OCI-LY3 (cell line): Measurements from ENCODE around the gene TMEM212.

Experiments
- H2AFZ ChIP-seq: fragments of 200-600, 300-600 bp; shearing (Covaris generic); 2 replicates; pipeline ENCODE4 v1.6.0; 2014; ENCODE audit warnings: antibody characterized with exemption, low read depth, low read length
- H3K27ac ChIP-seq: fragments of 200-600, 300-600 bp; sonication (generic); 2 replicates; pipeline ENCODE4 v1.5.1; 2014; ENCODE audit warnings: mild to moderate bottlenecking, low read length, moderate library complexity, mixed read lengths
- H3K27me3 ChIP-seq: fragments of 200-600, 300-600 bp; sonication (generic); 2 replicates; pipeline ENCODE4 v1.6.1; 2014; ENCODE audit warnings: low read depth, low read length, mixed read lengths
- H3K36me3 ChIP-seq: fragments of 200-600, 300-600 bp; sonication (generic); replicated peaks from 2 replicates; pipeline ENCODE3; 2014; ENCODE audit warnings: low read depth, low read length, mixed read lengths
- H3K4me1 ChIP-seq: fragments of 300-600, 200-600 bp; sonication (generic); 2 replicates; pipeline ENCODE4 v1.6.1; 2014; ENCODE audit warnings: low read length, mixed read lengths
- H3K4me2 ChIP-seq: fragments of 200-600, 300-600 bp; sonication (generic); 2 replicates; pipeline ENCODE4 v1.6.1; 2014; ENCODE audit warnings: low read length, mixed read lengths
- H3K4me3 ChIP-seq: fragments of 300-600, 200-600 bp; sonication (generic); 2 replicates; pipeline ENCODE4 v1.5.1; 2014; ENCODE audit warnings: antibody characterized with exemption, mild to moderate bottlenecking, low read length, moderate library complexity
- H3K79me2 ChIP-seq: fragments of 300-600, 200-600 bp; shearing (Covaris generic); 2 replicates; pipeline ENCODE4 v1.6.1; 2014; ENCODE audit warnings: mild to moderate bottlenecking, low read length, mixed read lengths
- H3K9ac ChIP-seq: fragments of 300-600, 200-600 bp; shearing (Covaris generic); 2 replicates; pipeline ENCODE4 v1.6.0; 2014; ENCODE audit warnings: mild to moderate bottlenecking, low read length, moderate library complexity
- H3K9me3 ChIP-seq: fragments of 200-600, 300-600 bp; shearing (Covaris generic); 2 replicates; pipeline ENCODE4 v1.6.1; 2014; ENCODE audit warnings: low read length, mixed read lengths; ENCODE audit not compliant: insufficient read depth
- H4K20me1 ChIP-seq: fragments of 200-600, 300-600 bp; sonication (generic); 2 replicates; pipeline ENCODE4 v1.6.1; 2016; ENCODE audit warnings: low read length, mixed read lengths; ENCODE audit not compliant: insufficient read depth
- EZH2phosphoT487 ChIP-seq: fragments of 200-600 bp; shearing (Covaris generic); IDR thresholded peaks from 2 replicates; pipeline ENCODE4 v1.6.1; 2018; ENCODE audit warnings: antibody characterized with exemption, mixed run types, low read depth
- TF ChIP-seq, protein P1 (sequence below): fragments of 200-600, 300-600 bp; sonication (generic); IDR thresholded peaks from 2 replicates; pipeline ENCODE4 v1.5.1; 2014; ENCODE audit warnings: antibody characterized with exemption, low read length, low read depth

Gene TMEM212

DNA sequence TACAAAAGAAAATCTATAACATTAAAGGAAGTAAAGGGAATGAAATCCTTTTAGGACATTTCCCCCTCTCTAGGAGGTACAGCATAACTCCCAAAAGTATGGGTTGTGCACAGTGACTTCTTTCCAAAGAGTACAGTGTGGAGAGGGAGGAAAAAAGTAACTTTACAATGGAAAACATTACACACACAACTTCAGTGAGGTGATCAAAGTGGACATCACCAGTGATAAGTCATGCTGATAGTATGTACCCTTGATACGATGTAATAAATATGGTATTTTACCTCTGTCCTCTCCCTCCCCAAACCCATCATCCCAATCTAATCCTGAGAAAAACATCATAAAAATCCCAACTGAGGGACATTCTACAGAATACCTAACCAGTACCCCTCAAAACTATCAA, 43.6 kb upstream of the TMEM212 start:
- no peaks in the 10 kb centered on the region for H3K27me3 ChIP-seq
- no peaks in the 10 kb centered on the region for H3K9me3 ChIP-seq
- H3K4me1 ChIP-seq, result no peaks in the 10 kb centered on the region
- no peak overlapping the region for H3K4me2 ChIP-seq
- no peak overlapping the region for H3K27ac ChIP-seq
- no peak overlapping the region for H3K4me3 ChIP-seq
- no peak overlapping the region for H2AFZ ChIP-seq
- no peaks in the 10 kb centered on the region for H3K36me3 ChIP-seq
- no peak overlapping the region for H3K9ac ChIP-seq
- H4K20me1 ChIP-seq, result no peaks in the 10 kb centered on the region
- TF ChIP-seq EZH2phosphoT487, result no peak
- TF ChIP-seq, protein P1, sequence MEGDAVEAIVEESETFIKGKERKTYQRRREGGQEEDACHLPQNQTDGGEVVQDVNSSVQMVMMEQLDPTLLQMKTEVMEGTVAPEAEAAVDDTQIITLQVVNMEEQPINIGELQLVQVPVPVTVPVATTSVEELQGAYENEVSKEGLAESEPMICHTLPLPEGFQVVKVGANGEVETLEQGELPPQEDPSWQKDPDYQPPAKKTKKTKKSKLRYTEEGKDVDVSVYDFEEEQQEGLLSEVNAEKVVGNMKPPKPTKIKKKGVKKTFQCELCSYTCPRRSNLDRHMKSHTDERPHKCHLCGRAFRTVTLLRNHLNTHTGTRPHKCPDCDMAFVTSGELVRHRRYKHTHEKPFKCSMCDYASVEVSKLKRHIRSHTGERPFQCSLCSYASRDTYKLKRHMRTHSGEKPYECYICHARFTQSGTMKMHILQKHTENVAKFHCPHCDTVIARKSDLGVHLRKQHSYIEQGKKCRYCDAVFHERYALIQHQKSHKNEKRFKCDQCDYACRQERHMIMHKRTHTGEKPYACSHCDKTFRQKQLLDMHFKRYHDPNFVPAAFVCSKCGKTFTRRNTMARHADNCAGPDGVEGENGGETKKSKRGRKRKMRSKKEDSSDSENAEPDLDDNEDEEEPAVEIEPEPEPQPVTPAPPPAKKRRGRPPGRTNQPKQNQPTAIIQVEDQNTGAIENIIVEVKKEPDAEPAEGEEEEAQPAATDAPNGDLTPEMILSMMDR, result no peak
- no peaks in the 10 kb centered on the region for H3K79me2 ChIP-seq

DNA sequence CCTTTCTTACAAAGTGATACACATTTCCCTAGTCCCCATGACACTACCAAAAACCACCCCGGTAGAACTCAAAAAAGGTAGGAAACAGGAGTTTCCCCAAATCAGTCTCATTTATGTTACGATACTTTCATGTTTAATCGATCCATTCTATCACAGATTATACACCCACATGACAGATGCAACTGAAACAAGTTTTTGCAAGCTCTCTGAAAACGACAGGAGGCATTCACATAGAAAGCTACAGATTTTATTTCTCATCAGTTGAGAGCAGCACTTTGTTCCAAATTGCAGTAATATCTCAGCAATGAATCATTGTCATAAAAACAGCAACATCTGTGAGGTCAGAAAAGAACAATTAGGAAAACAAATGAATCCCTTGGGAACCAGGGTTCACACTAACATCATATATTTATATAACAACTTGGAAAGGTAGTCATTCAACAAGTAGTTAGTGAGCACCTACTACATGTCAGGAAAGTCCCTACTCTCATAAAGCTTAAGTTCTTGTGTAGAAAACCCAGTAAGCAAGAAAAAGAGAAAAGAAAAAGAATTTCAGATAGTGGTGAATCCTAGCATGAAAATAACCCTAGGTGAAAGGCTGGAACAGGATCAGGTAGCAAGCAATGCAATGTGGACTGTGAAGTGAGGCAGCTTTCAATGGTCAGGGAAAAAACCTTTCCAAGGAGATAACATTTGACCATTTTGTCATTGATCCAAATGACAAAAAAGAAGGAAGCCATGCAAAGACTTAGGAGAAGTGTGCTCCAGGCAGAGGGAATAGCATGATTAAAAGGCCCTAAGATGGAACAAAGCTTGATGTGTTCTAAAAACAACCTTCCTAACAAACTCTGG, 41.2 kb upstream of the TMEM212 start:
- H3K4me2 ChIP-seq, result no peak overlapping the region
- no peak overlapping the region for H3K27ac ChIP-seq
- H3K27me3 ChIP-seq, result no peaks in the 10 kb centered on the region
- H3K4me3 ChIP-seq, result no peak overlapping the region
- H3K9ac ChIP-seq, result no peak overlapping the region
- no peak overlapping the region for H2AFZ ChIP-seq
- TF ChIP-seq EZH2phosphoT487, result no peak
- TF ChIP-seq, protein P1, result no peak
- no peaks in the 10 kb centered on the region for H3K4me1 ChIP-seq
- H3K79me2 ChIP-seq, result no peaks in the 10 kb centered on the region
- H3K9me3 ChIP-seq, result no peaks in the 10 kb centered on the region
- no peaks in the 10 kb centered on the region for H4K20me1 ChIP-seq
- H3K36me3 ChIP-seq, result no peaks in the 10 kb centered on the region

DNA sequence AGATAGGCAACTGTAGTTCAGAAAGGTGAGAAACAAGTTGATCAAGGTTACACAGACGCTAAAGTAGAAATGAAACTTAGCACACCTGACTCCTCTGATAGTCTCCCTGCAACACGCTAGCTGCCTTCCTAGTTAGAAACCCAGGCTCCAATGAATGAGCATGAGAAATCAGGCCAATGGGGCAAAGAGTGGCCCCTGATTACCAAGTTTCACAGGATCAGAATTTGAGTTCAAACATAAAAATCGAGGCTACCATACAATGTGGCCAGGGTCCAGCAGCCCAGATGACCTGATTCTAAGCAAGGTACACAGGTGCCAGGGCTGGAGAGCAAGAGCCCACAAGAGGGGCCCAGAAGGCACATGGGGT, 40.6 kb upstream of the TMEM212 start:
- H3K27me3 ChIP-seq, result no peaks in the 10 kb centered on the region

DNA sequence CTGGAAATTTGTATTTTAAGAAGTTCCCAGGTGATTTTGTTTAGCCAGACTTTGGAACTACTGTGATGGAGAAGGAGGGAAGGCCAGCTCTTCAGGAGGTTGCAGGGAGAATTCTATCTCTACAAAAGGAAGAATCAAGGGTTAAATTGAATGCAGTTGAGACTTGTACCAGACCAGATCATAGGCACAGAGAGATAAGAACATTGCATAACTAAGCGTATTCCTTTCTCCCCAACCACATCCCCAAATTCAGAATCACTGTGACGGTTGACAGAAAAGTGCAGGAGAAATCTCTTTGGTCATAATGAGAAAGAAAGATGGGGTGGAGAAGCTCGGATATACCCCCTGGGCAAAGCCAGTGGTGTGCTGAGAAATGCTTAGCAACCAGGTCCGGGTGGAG, 40.1 kb upstream of the TMEM212 start:
- H2AFZ ChIP-seq, result no peak overlapping the region
- H3K9me3 ChIP-seq, result no peaks in the 10 kb centered on the region
- H3K4me2 ChIP-seq, result no peak overlapping the region
- no peaks in the 10 kb centered on the region for H3K79me2 ChIP-seq
- TF ChIP-seq, protein P1, result no peak
- TF ChIP-seq EZH2phosphoT487, result no peak
- H4K20me1 ChIP-seq, result no peaks in the 10 kb centered on the region
- H3K27ac ChIP-seq, result no peak overlapping the region
- no peaks in the 10 kb centered on the region for H3K4me1 ChIP-seq
- no peak overlapping the region for H3K9ac ChIP-seq
- H3K27me3 ChIP-seq, result no peaks in the 10 kb centered on the region
- no peaks in the 10 kb centered on the region for H3K36me3 ChIP-seq
- H3K4me3 ChIP-seq, result no peak overlapping the region

More for the DNA sequence above, 40.6 kb upstream of the TMEM212 start:
- Histone ChIP-seq H3K27ac (no peak overlapping the region), H3K4me1 (no peaks in the 10 kb centered on the region), H3K79me2 (no peaks in the 10 kb centered on the region), H3K4me2 (no peak overlapping the region), H3K9me3 (no peaks in the 10 kb centered on the region), H3K36me3 (no peaks in the 10 kb centered on the region), H3K4me3 (no peak overlapping the region), H2AFZ (no peak overlapping the region), H3K9ac (no peak overlapping the region), H4K20me1 (no peaks in the 10 kb centered on the region)
- TF ChIP-seq, protein P1, result no peak
- no peak for TF ChIP-seq EZH2phosphoT487
